Kasumi-1 (cell line): Measurements from ENCODE around the gene TOP3A.
"Not testable (repeated sequence)": the region's sequence is repeated elsewhere in the genome, so short reads cannot be mapped to it uniquely, and the experiment has no call there.

Source experiments
- DNase-seq, 2 experiments: peaks; one replicate each; lab custom pipeline; 2025; lab: John Stamatoyannopoulos, UW

The TOP3A gene

GRCh38 chr17:18314731-18315561 lies at the start of gene TOP3A, which contains the start of gene SMCR8:
Gene TOP3A, minus strand, starts transcription at chr17:18314994. Its CDS starts 216 bp downstream, at chr17:18314778.
Gene SMCR8, plus strand, starts transcription at chr17:18315293. Its CDS starts 497 bp downstream, at chr17:18315790.
- DNase-seq: peak; percentile 82 to 88

- DNase-seq: no peak
These were observed 49.4 kb upstream of the TOP3A start for GRCh38 chr17:18364166-18364565.

- DNase-seq: peak; percentile 57 to 64
These were observed 48.6 kb upstream of the TOP3A start, which contains the start of gene SHMT1 for GRCh38 chr17:18363101-18364049. Gene SHMT1, minus strand, starts transcription at chr17:18363550. Its CDS starts 7,569 bp downstream, at chr17:18355981.

- DNase-seq: peak; percentile 2 to 7
These were observed 47.9 kb upstream of the TOP3A start for GRCh38 chr17:18362698-18363100.

GRCh38 chr17:18361837-18362697 lies 47.3 kb upstream of the TOP3A start:
- no peak for DNase-seq

GRCh38 chr17:18360518-18360917 lies 45.7 kb upstream of the TOP3A start:
- DNase-seq: no peak

- DNase-seq: no peak
These were observed 41.8 kb upstream of the TOP3A start for GRCh38 chr17:18356624-18357023.

GRCh38 chr17:18353541-18353940 lies 38.7 kb upstream of the TOP3A start:
- DNase-seq: no peak

- no peak for DNase-seq
These were observed 29.2 kb upstream of the TOP3A start for GRCh38 chr17:18344021-18344420.

GRCh38 chr17:18339933-18340332 lies 25.1 kb upstream of the TOP3A start:
- DNase-seq: no peak

- DNase-seq: not testable (repeated sequence)
These were observed 23.4 kb upstream of the TOP3A start for GRCh38 chr17:18338158-18338557.

- no peak for DNase-seq
These were observed 18.2 kb upstream of the TOP3A start for GRCh38 chr17:18332909-18333489.

GRCh38 chr17:18331879-18332278 lies 17.1 kb upstream of the TOP3A start:
- no peak for DNase-seq

- DNase-seq: no peak
These were observed 13.9 kb upstream of the TOP3A start for GRCh38 chr17:18328643-18329204.

- DNase-seq: no peak
These were observed 12.8 kb upstream of the TOP3A start for GRCh38 chr17:18327556-18327955.

GRCh38 chr17:18327093-18327492 lies 12.3 kb upstream of the TOP3A start:
- DNase-seq: no peak

GRCh38 chr17:18326572-18326971 lies 11.8 kb upstream of the TOP3A start:
- no peak for DNase-seq

- no peak for DNase-seq
These were observed 11.2 kb upstream of the TOP3A start for GRCh38 chr17:18326039-18326438.

GRCh38 chr17:18324140-18325050 lies 9.6 kb upstream of the TOP3A start:
- no peak for DNase-seq
